Measurements from ENCODE around the gene C2orf81.

DNA sequence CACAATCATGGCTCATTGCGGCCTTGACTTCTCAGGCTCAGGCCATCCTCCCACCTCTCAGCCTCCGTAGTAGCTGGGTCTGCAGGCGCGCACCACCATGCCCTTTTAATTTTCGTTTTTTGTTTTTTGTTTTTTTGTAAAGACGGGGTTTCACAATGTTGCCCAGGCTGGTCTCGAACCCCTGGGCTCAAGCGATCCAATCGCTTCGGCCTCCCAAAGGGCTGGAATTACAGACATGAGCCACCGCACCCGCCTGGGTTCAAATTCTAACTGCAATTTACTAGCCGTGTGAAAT lies 29.0 kb downstream of the C2orf81 start:
- TF ChIP-seq, protein P1, sequence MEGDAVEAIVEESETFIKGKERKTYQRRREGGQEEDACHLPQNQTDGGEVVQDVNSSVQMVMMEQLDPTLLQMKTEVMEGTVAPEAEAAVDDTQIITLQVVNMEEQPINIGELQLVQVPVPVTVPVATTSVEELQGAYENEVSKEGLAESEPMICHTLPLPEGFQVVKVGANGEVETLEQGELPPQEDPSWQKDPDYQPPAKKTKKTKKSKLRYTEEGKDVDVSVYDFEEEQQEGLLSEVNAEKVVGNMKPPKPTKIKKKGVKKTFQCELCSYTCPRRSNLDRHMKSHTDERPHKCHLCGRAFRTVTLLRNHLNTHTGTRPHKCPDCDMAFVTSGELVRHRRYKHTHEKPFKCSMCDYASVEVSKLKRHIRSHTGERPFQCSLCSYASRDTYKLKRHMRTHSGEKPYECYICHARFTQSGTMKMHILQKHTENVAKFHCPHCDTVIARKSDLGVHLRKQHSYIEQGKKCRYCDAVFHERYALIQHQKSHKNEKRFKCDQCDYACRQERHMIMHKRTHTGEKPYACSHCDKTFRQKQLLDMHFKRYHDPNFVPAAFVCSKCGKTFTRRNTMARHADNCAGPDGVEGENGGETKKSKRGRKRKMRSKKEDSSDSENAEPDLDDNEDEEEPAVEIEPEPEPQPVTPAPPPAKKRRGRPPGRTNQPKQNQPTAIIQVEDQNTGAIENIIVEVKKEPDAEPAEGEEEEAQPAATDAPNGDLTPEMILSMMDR (IDR thresholded peaks at IDR 0.05) = no peak
- TF ChIP-seq FOXK1 (CRISPR knock-in tag; IDR thresholded peaks at IDR 0.05) = no peak

All from WTC11 (cell line).